IPS-18c (cell line): ENCODE data around the gene EFCAB14.
"Not testable (repeated sequence)": the region's sequence is repeated elsewhere in the genome, so short reads cannot be mapped to it uniquely, and the experiment has no call there.

Source experiments
- H3K4me3 ChIP-seq: 2 replicates; pipeline ENCODE4 v1.7.0; 2013; ENCODE audit warnings: low read depth, mild to moderate bottlenecking, low read length, moderate library complexity; ENCODE audit not compliant: insufficient read depth
- H3K9me3 ChIP-seq: one replicate; pipeline ENCODE4 v1.6.1; 2013; ENCODE audit warnings: mild to moderate bottlenecking, low read length, moderate library complexity; ENCODE audit not compliant: control insufficient read depth, insufficient read depth

The EFCAB14 gene

DNA sequence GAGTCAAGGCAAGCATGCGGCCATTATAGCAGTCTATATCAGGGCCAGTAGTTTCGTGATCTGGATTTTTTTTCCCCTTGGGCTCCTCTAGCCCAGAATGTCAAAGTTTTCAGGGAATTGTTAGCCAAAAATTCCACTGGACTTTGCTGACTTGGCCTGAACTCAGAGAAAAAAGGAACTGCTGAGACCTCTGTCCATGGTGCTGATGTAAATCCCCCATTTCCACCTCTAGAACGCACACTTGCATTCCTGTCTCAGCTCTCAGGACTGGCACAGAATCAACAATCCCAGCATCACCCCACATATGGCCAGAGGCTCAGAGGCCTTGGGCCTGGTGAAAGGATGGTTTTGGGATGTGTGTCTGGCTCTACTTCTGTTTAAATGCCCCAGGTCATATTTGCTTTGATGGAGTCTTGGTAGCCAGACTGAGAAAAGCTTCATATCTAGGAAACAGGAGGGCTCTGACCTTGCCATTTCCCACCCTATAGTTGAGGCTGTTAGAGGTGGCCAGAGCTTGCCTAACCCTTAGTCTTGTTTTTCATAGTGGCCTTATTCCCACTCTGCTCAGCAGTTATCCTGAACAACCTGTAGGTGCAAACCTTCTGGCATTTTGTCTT, 16.9 kb upstream of the EFCAB14 start:
- no peaks in the 10 kb centered on the region for H3K9me3 ChIP-seq
- no peak overlapping the region for H3K4me3 ChIP-seq

DNA sequence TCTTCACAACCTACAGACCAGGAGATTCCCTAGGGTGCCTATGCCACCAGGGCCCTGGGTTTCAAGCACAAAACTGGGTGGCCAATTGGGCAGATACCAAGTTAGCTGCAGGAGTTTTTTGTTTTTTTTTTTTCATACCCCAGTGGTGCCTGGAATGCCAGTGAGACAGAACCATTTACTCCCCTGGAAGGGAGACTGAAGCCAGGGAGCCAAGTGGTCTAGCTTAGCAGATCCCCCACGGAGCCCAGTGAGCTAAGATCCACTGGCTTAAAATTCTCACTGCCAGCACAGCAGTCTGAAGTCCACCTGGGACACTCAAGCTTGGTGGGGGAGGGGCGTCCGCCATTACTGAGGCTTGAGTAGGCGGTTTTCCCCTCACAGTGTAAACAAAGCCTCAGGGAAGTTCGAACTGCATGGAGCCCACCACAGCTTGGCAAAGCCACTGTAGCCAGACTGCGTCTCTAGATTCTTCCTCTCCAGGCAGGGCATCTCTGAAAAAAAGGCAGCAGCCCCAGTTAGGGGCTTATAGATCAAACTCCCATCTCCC, 9.5 kb upstream of the EFCAB14 start:
- H3K9me3 ChIP-seq = not testable (repeated sequence)

DNA sequence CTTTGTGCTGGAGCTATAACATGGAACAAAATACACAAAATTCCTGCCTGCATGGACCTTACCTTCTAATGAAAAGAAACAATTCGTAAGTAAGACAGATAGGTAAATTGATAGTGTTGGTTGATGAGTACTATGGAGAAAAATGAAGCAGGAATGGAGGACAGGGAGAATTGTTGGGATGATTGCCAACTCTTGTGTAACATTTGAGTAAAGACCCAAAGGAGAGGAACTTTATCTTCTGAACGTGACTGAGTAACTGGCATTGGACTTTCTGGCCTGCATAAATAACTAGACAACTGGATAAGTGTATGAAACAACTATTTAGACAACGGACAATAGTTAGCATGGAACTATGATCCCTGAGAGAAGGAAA, 6.8 kb upstream of the EFCAB14 start:
- Histone ChIP-seq H3K9me3 (no peaks in the 10 kb centered on the region), H3K4me3 (no peak overlapping the region)

More for the DNA sequence above, 9.5 kb upstream of the EFCAB14 start:
- not testable (repeated sequence) for H3K4me3 ChIP-seq

DNA sequence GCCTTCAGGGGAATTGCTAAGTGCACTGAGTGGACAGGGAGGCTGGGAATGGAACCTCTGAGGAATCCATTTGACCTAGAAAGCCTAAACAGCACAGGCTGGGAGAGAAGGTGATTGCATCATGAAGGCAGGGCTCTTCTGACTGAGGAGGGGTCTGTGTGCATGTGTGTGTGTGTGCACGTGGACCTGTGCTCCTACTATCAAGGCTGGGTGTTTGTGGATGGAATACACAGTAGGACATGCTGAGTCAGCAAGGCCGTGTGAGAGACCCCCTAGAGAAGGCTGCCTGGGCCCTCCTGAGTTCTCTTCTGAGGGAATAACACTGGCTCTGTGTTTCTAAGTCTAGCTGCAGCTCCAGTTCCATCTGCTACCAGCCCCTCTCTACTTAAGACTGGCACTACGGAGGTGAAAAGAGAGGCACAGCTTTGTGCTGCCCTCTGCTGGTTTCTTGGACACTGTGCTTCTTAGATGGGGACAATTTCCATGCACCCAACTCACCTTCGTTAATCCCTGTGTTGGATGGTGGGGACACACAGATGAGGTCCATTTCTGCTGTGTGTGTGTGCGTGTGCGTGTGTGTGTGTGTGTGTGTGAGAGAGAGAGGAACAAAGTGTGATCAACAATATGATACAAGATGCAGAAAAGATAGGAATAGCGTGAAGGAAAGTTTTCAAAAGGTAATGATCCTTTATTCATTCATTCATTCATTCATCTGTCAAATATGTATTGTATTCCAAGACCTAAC, 6.2 kb upstream of the EFCAB14 start:
- Histone ChIP-seq H3K4me3 (no peak overlapping the region), H3K9me3 (no peaks in the 10 kb centered on the region)

DNA sequence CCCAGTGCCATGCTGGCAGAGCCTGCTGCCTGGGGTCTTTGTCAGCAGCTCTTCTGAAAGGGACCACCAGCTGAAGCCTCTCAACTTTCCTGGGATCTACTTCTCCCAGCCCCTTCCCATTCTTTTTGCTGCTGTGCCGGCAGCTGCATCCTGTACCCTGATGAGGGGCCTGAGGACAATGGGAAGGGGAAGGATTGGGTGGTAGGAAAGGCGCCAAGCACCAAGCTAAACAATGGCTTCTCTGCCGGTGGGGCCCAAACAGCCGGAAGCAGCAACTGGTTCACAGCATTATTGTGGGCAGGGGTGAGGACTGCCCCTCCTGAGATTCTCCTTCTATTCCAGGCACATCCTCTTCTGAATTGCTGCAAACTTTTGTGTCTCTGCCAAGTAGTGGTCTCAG, 5.0 kb upstream of the EFCAB14 start:
- Histone ChIP-seq H3K4me3 (no peak overlapping the region), H3K9me3 (no peaks in the 10 kb centered on the region)

DNA sequence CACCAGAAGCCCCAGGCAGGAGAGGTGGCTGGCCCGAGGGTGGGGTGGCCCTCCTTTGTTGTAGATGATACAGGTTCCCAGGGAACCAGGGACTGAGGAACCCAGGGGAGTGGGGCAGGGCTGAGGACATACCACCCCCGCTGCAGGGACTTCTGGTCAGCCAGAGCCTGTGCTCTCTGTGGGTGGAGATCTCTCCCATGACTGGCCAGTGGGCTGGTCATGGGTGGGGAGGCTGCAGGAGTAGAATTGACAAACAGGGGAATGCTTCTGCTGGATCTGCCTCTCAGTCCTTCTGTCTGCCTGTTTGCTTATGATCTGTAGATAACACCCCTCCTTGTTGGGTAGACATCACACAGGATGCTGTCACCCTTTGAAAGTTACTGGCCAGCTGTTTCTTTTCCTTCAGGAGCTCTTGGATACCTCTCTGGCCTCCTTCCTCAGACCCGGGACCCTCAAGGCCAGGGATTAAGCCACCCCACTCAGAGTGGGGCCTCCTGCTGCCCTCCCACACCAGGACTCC, 2.8 kb upstream of the EFCAB14 start:
- no peak overlapping the region for H3K4me3 ChIP-seq
- H3K9me3 ChIP-seq = no peaks in the 10 kb centered on the region

DNA sequence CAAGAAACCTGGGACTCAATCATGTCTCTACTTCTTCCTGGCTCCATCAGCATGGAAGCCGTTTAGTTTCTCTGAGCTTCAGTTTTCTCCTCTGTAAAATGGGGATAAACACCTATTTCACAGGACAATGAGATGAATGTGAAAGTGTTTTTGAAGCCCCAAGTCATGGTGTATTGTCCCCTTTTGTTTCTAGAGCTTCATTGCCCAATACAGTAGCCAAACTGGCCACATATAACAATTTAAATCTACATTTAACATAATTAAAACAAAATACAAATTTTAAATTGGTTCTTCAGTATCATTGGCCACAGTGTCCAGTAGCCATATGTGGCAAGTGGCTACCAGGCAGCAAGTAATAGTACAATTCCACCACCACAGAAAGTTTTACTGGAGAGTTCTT, 2.3 kb upstream of the EFCAB14 start:
- Histone ChIP-seq H3K4me3 (no peak overlapping the region), H3K9me3 (no peaks in the 10 kb centered on the region)

DNA sequence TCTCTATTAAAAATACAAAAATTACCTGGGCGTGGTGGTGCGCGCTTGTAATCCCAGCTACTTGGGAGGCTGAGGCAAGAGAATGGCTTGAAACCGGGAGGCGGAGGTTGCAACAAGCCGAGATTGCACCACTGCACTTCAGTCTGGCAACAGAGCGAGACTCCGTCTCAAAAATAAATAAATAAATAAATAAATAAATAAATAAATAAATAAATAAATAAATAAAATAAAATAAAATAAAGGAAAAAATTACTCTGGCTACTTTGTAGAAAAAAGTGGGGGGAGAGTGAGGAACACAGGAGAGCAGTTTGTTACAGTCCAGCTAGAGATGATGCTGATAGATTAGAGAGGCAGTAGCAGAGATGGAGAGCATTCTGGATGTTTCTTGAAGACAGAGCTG, 1.4 kb upstream of the EFCAB14 start:
- H3K4me3 ChIP-seq, H3K9me3 ChIP-seq: not testable (repeated sequence)

DNA sequence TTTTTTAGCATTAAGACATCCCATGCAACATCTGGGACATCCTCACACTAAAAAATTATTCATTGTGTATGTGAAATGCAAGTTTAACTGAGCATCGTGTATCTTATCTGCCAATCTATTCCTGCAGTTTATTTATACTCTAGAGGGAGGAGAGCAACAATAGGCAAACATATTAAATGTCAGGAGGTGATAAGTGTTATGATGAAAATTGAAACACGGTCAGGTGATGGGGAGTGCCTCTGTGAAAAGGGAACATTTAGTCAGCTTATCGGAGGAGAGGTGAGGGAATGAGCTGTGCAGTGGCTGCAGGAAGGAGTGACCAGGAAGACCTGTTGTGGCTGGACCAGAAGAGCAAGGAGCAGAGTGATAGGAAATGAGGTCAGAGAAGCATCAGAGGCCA, 775 bp upstream of the EFCAB14 start:
- no peaks in the 10 kb centered on the region for H3K9me3 ChIP-seq
- H3K4me3 ChIP-seq = no peak overlapping the region; the same call in 1 of the 2 replicates

DNA sequence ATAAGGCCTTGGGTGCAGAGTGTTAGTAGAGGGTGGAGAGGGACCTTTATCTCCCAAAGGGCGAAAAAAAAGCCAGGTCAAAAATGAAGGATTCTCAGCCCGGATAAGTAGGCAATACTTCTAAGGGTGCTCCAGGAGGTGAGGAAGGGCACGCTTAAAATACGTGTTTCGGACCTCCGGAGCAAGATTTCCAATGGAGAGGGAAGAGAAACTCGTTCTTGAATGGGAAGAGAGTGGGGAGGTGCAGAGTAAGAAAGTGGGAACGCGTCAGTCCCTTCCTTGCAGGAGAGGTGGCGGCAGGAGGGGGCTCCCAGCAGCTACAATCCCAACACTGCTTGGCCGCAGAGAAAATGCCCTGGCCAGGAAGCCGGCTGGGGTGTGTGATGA, 581 bp downstream of the EFCAB14 start:
- Histone ChIP-seq H3K4me3 (peak overlapping the region; percentile 95), H3K9me3 (no peaks in the 10 kb centered on the region)

DNA sequence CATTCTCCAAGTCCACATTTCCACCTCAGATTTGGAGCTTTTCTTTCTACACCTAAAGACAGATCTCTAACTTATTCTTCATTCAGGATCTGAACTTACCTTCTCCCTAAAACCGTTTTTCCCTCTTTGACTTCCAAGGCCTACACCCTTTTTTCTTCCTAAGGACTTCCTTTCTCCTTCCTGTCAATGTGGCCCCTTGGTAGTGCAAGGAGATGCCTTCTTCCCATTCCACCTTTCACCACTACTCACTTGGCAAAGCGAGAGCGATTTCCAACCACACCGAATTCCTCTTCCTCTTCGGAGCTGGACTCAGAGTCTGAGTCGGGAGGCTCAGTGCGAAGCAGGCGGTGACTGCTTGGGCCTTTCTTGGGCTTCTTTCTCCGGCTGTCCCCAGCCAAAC, 1.3 kb downstream of the EFCAB14 start:
- H3K9me3 ChIP-seq = no peaks in the 10 kb centered on the region
- H3K4me3 ChIP-seq = peak overlapping the region; percentile 95

DNA sequence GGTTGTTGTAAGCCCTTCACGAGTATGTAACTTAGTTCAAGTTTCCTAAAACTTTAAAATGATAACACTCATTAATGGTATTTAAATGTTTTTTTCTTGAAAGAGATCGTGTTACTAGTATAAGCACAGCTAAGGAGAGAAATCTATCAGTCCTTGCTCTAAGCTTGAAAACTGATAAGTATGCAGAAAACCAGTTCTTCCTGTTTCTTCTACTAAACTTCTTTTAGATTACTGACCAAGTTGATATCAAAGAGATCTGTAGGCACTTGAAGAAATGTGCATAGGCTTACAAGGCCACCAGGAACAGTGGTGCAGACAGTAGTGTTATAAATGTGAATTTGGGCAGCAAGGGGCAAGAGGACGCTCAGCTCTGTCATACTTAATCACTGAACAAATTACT, 3.9 kb downstream of the EFCAB14 start:
- no peaks in the 10 kb centered on the region for H3K9me3 ChIP-seq
- H3K4me3 ChIP-seq = no peak overlapping the region

DNA sequence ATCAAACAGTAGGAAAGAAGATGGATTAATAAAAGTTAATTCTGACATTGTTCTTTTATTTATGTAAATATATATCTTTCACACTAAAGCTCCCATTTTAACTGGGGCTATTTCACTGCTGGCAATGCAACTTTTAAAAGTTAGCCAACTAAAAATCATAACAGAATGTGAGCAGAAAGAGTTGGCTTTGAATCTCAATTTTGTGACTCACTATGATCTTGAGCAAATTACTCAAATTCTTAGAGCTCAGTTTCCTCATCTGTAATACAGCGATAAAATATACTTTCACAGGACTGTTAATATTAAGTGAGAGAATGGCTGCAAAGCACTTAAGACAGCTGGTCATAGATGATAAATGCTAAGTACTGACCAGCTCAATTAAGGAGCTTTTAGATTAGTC, 10.8 kb downstream of the EFCAB14 start:
- no peak overlapping the region for H3K4me3 ChIP-seq
- H3K9me3 ChIP-seq = no peaks in the 10 kb centered on the region

DNA sequence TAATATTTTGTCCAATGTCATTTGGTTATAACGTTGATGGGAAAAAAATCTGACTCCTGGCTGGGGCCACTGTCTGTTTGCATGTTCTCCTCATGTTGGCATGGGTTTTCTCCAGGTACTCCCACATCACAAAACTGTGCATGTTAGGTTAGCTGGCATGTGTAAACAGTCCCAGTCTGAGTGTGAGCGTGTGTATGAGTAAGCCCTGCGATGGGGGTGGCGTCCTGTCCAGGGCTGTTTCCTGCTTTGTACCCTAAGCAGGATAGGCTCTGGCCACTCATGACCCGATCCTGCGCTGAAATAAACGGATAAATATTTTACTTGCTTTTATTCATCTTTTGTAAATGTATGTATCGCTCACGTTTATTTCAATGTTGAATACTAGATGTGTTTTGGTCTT, 13.5 kb downstream of the EFCAB14 start:
- Histone ChIP-seq H3K4me3 (no peak overlapping the region), H3K9me3 (no peaks in the 10 kb centered on the region)

DNA sequence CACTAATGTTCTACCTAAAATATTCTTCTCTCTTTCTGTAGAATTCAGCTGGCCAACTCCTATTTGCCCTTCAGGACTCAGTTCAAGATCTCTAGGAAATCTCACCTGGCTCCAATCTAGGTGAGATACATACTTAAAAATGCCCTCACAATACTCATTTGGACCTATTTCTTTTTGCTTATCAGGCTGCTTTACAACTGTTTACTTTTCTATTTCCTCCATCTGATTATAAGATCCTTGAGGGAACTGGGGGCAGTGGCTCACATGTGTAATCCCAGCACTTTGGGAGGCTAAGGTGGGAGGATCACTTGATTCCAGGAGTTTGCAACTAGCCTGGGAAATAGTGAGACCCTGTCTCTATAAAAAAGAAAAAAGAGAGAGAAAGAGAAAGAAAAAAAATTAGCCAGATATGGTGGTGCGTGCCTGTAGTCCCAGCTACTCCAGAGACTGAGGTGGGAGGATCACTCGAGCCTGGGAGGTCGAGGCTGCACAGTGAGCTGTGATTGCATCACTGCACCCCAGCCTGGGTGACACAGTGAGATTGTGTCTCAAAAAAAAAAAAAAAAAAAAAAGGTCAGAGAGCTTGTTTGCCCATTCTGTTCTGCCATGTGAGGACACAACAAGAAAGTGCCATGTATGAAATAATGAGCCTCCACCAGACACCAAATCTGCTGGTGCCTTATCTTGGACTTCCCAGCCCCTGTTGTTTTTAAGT, 14.8 kb downstream of the EFCAB14 start:
- no peaks in the 10 kb centered on the region for H3K9me3 ChIP-seq
- H3K4me3 ChIP-seq = no peak overlapping the region

DNA sequence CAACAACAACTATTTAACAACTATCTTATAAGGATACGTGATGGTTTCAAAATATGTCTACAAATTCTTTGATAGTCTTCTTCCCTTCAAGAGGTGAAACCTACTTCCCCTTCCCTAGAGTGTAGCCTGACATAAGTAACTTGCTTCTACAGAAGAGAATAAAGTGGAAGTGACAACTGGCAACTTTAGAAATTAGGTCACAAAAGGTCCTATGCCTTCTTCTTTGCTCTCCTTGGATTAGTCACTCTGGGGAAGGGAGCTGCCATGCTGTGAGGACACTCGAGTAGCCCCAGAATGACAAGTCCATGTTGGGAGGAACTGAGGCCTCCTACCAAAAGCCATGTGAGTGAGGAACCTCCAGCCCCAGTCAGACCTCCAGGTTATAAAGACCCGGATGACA, 19.2 kb downstream of the EFCAB14 start:
- H3K4me3 ChIP-seq = no peak overlapping the region

DNA sequence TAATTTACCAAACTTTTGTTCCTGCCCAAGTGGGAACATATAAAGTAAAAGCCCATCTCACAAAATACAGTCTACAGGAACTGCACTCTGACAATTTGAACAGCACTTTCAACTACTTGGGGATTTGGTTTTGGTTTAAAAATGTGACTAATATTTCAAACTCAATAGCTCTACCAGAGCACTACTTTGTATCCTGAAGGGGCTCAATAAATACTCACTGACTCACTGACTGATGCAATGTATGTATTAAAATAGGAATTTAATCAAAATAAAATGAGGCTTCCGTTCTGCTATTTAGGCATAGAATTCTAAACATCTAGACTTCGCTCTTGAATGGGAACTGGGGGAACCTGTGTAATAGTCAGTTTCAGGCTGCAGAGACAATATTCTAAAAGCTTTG, 21.9 kb downstream of the EFCAB14 start:
- Histone ChIP-seq H3K4me3 (no peak overlapping the region), H3K9me3 (no peaks in the 10 kb centered on the region)

More for the DNA sequence above, 19.2 kb downstream of the EFCAB14 start:
- H3K9me3 ChIP-seq = no peaks in the 10 kb centered on the region

DNA sequence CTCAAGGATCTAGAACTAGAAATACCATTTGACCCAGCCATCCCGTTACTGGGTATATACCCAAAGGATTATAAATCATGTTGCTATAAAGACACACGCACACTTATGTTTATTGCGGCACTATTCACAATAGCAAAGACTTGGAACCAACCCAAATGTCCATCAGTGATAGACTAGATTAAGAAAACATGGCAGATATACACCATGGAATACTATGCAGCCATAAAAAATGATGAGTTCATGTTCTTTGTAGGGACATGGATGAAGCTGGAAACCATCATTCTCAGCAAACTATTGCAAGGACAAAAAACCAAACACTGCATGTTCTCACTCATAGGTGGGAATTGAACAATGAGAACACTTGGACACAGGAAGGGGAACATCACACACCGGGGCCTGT, 24.2 kb downstream of the EFCAB14 start:
- not testable (repeated sequence) for H3K9me3 ChIP-seq, H3K4me3 ChIP-seq
